ENCODE data around the gene ELF2. TPM values are rescaled to one million over a fixed set of nuclear protein-coding genes. Genes with fewer than 3 reads are reported as not detected.

Gene ELF2
- total RNA-seq, 3 donors from 2014 or later (not counting 1 experiment from before 2014, with no cell fraction given), result 93.7 to 115 (median 114) TPM

DNA sequence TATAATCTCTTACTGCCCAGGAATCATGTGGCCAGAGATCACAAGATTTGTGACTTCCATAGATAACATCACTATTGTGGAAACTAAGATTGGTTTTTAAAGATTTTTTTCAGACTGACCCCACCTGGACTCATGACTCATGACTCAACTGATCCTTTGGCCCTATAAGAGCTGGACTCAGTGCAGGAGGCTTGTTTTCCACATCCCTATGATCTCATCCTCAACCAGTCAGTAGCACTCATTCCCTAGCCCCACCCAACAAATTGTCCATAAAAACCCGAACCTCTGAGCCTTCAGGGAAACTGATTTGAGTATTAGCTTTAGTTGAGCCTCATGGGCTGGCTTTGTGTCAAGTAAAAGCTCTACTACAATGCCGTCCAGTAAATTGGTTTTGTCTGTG lies 169.4 kb downstream of the ELF2 start:
- TF ChIP-seq, protein P1, sequence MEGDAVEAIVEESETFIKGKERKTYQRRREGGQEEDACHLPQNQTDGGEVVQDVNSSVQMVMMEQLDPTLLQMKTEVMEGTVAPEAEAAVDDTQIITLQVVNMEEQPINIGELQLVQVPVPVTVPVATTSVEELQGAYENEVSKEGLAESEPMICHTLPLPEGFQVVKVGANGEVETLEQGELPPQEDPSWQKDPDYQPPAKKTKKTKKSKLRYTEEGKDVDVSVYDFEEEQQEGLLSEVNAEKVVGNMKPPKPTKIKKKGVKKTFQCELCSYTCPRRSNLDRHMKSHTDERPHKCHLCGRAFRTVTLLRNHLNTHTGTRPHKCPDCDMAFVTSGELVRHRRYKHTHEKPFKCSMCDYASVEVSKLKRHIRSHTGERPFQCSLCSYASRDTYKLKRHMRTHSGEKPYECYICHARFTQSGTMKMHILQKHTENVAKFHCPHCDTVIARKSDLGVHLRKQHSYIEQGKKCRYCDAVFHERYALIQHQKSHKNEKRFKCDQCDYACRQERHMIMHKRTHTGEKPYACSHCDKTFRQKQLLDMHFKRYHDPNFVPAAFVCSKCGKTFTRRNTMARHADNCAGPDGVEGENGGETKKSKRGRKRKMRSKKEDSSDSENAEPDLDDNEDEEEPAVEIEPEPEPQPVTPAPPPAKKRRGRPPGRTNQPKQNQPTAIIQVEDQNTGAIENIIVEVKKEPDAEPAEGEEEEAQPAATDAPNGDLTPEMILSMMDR (IDR thresholded peaks at IDR 0.05), result no peak
- Histone ChIP-seq H3K9me3 (ENCODE audit: control insufficient read depth, insufficient read depth, low read length) (no peaks in the 10 kb centered on the region), H3K36me3 (ENCODE audit: control insufficient read depth, insufficient read depth, low read length) (no peaks in the 10 kb centered on the region), H3K4me1 (ENCODE audit: control insufficient read depth, insufficient read depth, low read length) (no peaks in the 10 kb centered on the region), H3K27ac (ENCODE audit: low read length) (no peak overlapping the region), H3K4me3 (ENCODE audit: low read length) (no peak overlapping the region), H3K27me3 (ENCODE audit: control insufficient read depth, insufficient read depth, low read length) (no peaks in the 10 kb centered on the region)
- 90% methylated on average over 2 of the region's 2 CpGs for WGBS (ENCODE audit: insufficient coverage)
- Mint-ChIP-seq H3K27ac (no peak overlapping the region), H3K9me3 (no peaks in the 10 kb centered on the region), H3K27me3 (ENCODE audit: low read depth in 2 of 2) (no peaks in the 10 kb centered on the region), H3K4me3 (no peak overlapping the region), H3K4me1 (no peaks in the 10 kb centered on the region), H3K36me3 (no peaks in the 10 kb centered on the region)
- no peak for DNase-seq
- no peak for ATAC-seq
- intact Hi-C loops (cut with micrococcal nuclease), result no loop called here

Other genes starting within 250 kb of the ELF2 start
- gene NOCT, start 161.4 kb downstream of the ELF2 start, total RNA-seq, result 10 to 100 TPM; 17.6 to 28.5 (median 20.9) TPM
- gene MGARP, start 103.0 kb upstream of the ELF2 start, total RNA-seq, result under 1 TPM; 0.35 to 0.78 (median 0.63) TPM
- 10 to 100 TPM; 56.7 to 66.3 (median 61.9) TPM for gene NAA15, start 124.3 kb upstream of the ELF2 start, total RNA-seq
- 10 to 100 TPM; 14.0 to 15.8 (median 14.3) TPM for gene NDUFC1, start 125.3 kb upstream of the ELF2 start, total RNA-seq

All from natural killer cell (primary cell).